Esophagus muscularis mucosa (tissue), 4 donors: ENCODE data around the gene CELF4.

ENCODE experiments used
- EP300 ChIP-seq: sonication (generic); formaldehyde crosslinking; IDR thresholded peaks from one replicate; pipeline ENCODE4 v1.6.1; 2017; ENCODE audit warnings: antibody characterized with exemption
- POLR2A ChIP-seq: fragments of 450-650 bp; IDR thresholded peaks from one replicate; pipeline ENCODE4 v1.6.1; 2017; ENCODE audit warnings: antibody characterized with exemption, moderate library complexity, mild to moderate bottlenecking, low read depth
- POLR2AphosphoS5 ChIP-seq, 2 donors: sonication (generic); formaldehyde crosslinking; IDR thresholded peaks; one replicate each; pipeline ENCODE4 v1.6.1; 2017; ENCODE audit warnings: antibody characterized with exemption in 2 of 2
- TF ChIP-seq, protein P1 (sequence below), 3 experiments: fragments of 200-600 bp in 2 of 3; fragments of 450-650 bp in 1 of 3; sonication (generic) in 2 of 3; IDR thresholded peaks; one replicate each; pipeline ENCODE4 v1.5.1; 2017 to 2019; ENCODE audit warnings: antibody characterized with exemption in 3 of 3, mild to moderate bottlenecking in 2 of 3, moderate library complexity in 1 of 3

DNA sequence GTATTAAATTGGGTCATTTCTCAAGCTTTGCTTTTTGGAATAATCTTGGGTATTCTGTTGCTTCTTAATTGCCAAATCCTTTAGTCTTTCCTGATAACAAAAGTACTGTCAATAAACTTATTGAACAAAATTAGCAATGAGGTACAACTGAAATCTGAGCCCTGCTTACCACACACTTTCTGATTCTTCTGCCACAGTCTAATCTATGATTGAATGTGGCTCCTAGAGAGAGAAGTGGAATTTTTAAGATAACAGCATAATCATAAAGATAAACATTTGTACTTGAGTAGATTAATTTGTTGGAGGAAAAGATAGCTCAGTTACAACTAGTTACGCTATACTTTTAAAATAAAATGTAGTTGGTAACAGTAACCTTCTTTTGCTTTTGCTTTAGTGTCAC, 354.8 kb downstream of the CELF4 start:
- TF ChIP-seq POLR2AphosphoS5 (IDR thresholded peaks at IDR 0.05) (no peak), EP300 (no peak), POLR2A (no peak)
- TF ChIP-seq, protein P1, sequence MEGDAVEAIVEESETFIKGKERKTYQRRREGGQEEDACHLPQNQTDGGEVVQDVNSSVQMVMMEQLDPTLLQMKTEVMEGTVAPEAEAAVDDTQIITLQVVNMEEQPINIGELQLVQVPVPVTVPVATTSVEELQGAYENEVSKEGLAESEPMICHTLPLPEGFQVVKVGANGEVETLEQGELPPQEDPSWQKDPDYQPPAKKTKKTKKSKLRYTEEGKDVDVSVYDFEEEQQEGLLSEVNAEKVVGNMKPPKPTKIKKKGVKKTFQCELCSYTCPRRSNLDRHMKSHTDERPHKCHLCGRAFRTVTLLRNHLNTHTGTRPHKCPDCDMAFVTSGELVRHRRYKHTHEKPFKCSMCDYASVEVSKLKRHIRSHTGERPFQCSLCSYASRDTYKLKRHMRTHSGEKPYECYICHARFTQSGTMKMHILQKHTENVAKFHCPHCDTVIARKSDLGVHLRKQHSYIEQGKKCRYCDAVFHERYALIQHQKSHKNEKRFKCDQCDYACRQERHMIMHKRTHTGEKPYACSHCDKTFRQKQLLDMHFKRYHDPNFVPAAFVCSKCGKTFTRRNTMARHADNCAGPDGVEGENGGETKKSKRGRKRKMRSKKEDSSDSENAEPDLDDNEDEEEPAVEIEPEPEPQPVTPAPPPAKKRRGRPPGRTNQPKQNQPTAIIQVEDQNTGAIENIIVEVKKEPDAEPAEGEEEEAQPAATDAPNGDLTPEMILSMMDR (IDR thresholded peaks at IDR 0.05): no peak
